Liver (tissue), 3 donors: ENCODE data around the gene ANKFY1.

Experiments
- CTCF ChIP-seq: fragments of 150-350 bp; IDR thresholded peaks from 2 replicates; pipeline ENCODE4 v1.5.1; 2017; ENCODE audit warnings: improper control_type of control experiment, low read depth, low read length; ENCODE audit not compliant: missing input control
- RAD21 ChIP-seq, 2 donors: IDR thresholded peaks; 2 replicates each; pipeline ENCODE4 v1.6.1; 2016; ENCODE audit warnings: antibody characterized with exemption in 2 of 2, mild to moderate bottlenecking in 2 of 2
- REST ChIP-seq: IDR thresholded peaks from 2 replicates; pipeline ENCODE4 v1.6.1; 2016; ENCODE audit warnings: antibody characterized with exemption, mild to moderate bottlenecking
- SP1 ChIP-seq: IDR thresholded peaks from 2 replicates; pipeline ENCODE4 v1.6.1; 2018; ENCODE audit warnings: antibody characterized with exemption, mild to moderate bottlenecking
- donor health status: healthy.
- donor health status: healthy.

GRCh38 chr17:4143563-4144421 is 120.0 kb downstream of the ANKFY1 start:
- no peak for TF ChIP-seq CTCF
- no peak for TF ChIP-seq REST
- no peak for TF ChIP-seq SP1
- TF ChIP-seq RAD21 (IDR thresholded peaks at IDR 0.05) = no peak
